KOPT-K1 (cell line): Measurements from ENCODE around the gene ATP5F1A.
A peak's percentile ranks its signal among the peaks of the same experiment; 100 is the strongest.
"Not testable (repeated sequence)": the region's sequence is repeated elsewhere in the genome, so short reads cannot be mapped to it uniquely, and the experiment has no call there.

Source experiments
- H3K27ac ChIP-seq: fragments of 200-600 bp; sonication (generic); 2 replicates; pipeline ENCODE4 v1.5.1; 2016; ENCODE audit warnings: antibody characterized with exemption, mild to moderate bottlenecking, low read depth, low read length; ENCODE audit not compliant: poor library complexity, severe bottlenecking
- H3K36me3 ChIP-seq: fragments of 200-600 bp; sonication (generic); 2 replicates; pipeline ENCODE4 v1.5.1; 2017; ENCODE audit warnings: antibody characterized with exemption, mild to moderate bottlenecking, low read length, moderate library complexity; ENCODE audit not compliant: insufficient read depth
- H3K9me3 ChIP-seq: fragments of 200-600 bp; sonication (generic); 2 replicates; pipeline ENCODE4 v1.5.1; 2017; ENCODE audit warnings: antibody characterized with exemption, low read length, mild to moderate bottlenecking; ENCODE audit not compliant: insufficient read depth, poor library complexity, severe bottlenecking

Gene ATP5F1A

GRCh38 chr18:46096651-46097300, 1.3 kb downstream of the ATP5F1A start:
- H3K36me3 ChIP-seq, result peaks cover 48% of the 10 kb centered on the region
- H3K9me3 ChIP-seq, result no peaks in the 10 kb centered on the region
- H3K27ac ChIP-seq, result peak overlapping the region; percentile 92

- Histone ChIP-seq H3K36me3 (peaks cover 61% of the 10 kb centered on the region), H3K27ac (no peak overlapping the region), H3K9me3 (no peaks in the 10 kb centered on the region)
Observed at GRCh38 chr18:46095532-46095931, 2.6 kb downstream of the ATP5F1A start.

GRCh38 chr18:46088501-46088900, 9.6 kb downstream of the ATP5F1A start:
- H3K36me3 ChIP-seq, result peaks cover 99% of the 10 kb centered on the region
- H3K9me3 ChIP-seq, H3K27ac ChIP-seq: not testable (repeated sequence)

- Histone ChIP-seq H3K9me3 (peaks cover 2% of the 10 kb centered on the region), H3K27ac (no peak overlapping the region), H3K36me3 (peaks cover 100% of the 10 kb centered on the region)
Observed at GRCh38 chr18:46084431-46084830, 13.7 kb downstream of the ATP5F1A start.

GRCh38 chr18:46080156-46080555, 17.9 kb downstream of the ATP5F1A start:
- Histone ChIP-seq H3K9me3 (no peaks in the 10 kb centered on the region), H3K27ac (no peak overlapping the region), H3K36me3 (peaks cover 93% of the 10 kb centered on the region)

- H3K36me3 ChIP-seq, result peaks cover 89% of the 10 kb centered on the region
- no peaks in the 10 kb centered on the region for H3K9me3 ChIP-seq
- H3K27ac ChIP-seq, result no peak overlapping the region
Observed at GRCh38 chr18:46079336-46079735, 18.8 kb downstream of the ATP5F1A start.

GRCh38 chr18:46073474-46074331, 24.4 kb downstream of the ATP5F1A start:
- Histone ChIP-seq H3K27ac (no peak overlapping the region), H3K9me3 (no peaks in the 10 kb centered on the region), H3K36me3 (peaks cover 39% of the 10 kb centered on the region)

GRCh38 chr18:46072959-46073358, 25.1 kb downstream of the ATP5F1A start:
- no peak overlapping the region for H3K27ac ChIP-seq
- no peaks in the 10 kb centered on the region for H3K9me3 ChIP-seq
- peaks cover 32% of the 10 kb centered on the region for H3K36me3 ChIP-seq

GRCh38 chr18:46072376-46072867, 25.7 kb downstream of the ATP5F1A start:
- no peaks in the 10 kb centered on the region for H3K9me3 ChIP-seq
- peaks cover 26% of the 10 kb centered on the region for H3K36me3 ChIP-seq
- no peak overlapping the region for H3K27ac ChIP-seq

- H3K36me3 ChIP-seq, result peaks cover 20% of the 10 kb centered on the region; the same call in 1 of the 2 replicates
- H3K27ac ChIP-seq, result peak within 1 kb of the TSS; percentile 35
- no peaks in the 10 kb centered on the region for H3K9me3 ChIP-seq
Observed at GRCh38 chr18:46071653-46072375, 26.3 kb downstream of the ATP5F1A start, which contains the start of gene PSTPIP2. PSTPIP2 (minus strand) TSS chr18:46072260; CDS start chr18:46072188, 72 bp downstream.

- no peaks in the 10 kb centered on the region for H3K9me3 ChIP-seq
- peaks cover 12% of the 10 kb centered on the region; the same call in 1 of the 2 replicates for H3K36me3 ChIP-seq
- H3K27ac ChIP-seq, result peak overlapping the region; percentile 35
Observed at GRCh38 chr18:46070815-46071652, 27.1 kb downstream of the ATP5F1A start.

GRCh38 chr18:46070232-46070631, 27.9 kb downstream of the ATP5F1A start:
- peaks cover 11% of the 10 kb centered on the region; the same call in 1 of the 2 replicates for H3K36me3 ChIP-seq
- H3K9me3 ChIP-seq, result no peaks in the 10 kb centered on the region
- H3K27ac ChIP-seq, result no peak overlapping the region

GRCh38 chr18:46069524-46069923, 28.6 kb downstream of the ATP5F1A start:
- H3K27ac ChIP-seq, result no peak overlapping the region
- 0 out of 2 replicates have a peak, but pooled peaks cover 7% of the 10 kb centered on the region for H3K36me3 ChIP-seq
- no peaks in the 10 kb centered on the region for H3K9me3 ChIP-seq

GRCh38 chr18:46068763-46069162, 29.3 kb downstream of the ATP5F1A start:
- H3K36me3 ChIP-seq, result no peaks in the 10 kb centered on the region
- no peaks in the 10 kb centered on the region for H3K9me3 ChIP-seq
- no peak overlapping the region for H3K27ac ChIP-seq
